Prostate gland (tissue), 2 donors: Measurements from ENCODE around the gene TEDC2. TPM values are rescaled to one million over a fixed set of nuclear protein-coding genes. Genes with fewer than 3 reads are reported as not detected.

Source experiments
- DNase-seq: peaks from one replicate; pipeline ENCODE4 v3.0.0-alpha.2; 2019; ENCODE audit warnings: low spot score
- H3K27ac ChIP-seq, 2 donors: fragments of 200-600 bp; sonication (generic); 2 replicates each; pipeline ENCODE4 v1.5.1; 2017 to 2019
- H3K27me3 ChIP-seq: fragments of 200-600 bp; sonication (generic); replicated peaks from 2 replicates; pipeline ENCODE4 v1.5.1; 2019; ENCODE audit not compliant: insufficient read depth
- H3K36me3 ChIP-seq, 2 donors: fragments of 200-600 bp; sonication (generic); 1 replicate in 1 of 2; 2 replicates in 1 of 2; pipeline versions ENCODE4 v1.5.1 to v1.8.1; 2017 to 2019
- H3K4me1 ChIP-seq: fragments of 200-600 bp; sonication (generic); replicated peaks from 2 replicates; pipeline ENCODE4 v1.5.1; 2019
- H3K4me3 ChIP-seq, 2 donors: fragments of 200-600 bp; sonication (generic); 2 replicates each; pipeline ENCODE4 v1.5.1; 2017 to 2019
- H3K9me3 ChIP-seq: fragments of 200-600 bp; sonication (generic); 2 replicates; pipeline ENCODE4 v1.5.1; 2017
- POLR2A ChIP-seq: fragments of 450-650 bp; IDR thresholded peaks from one replicate; pipeline ENCODE4 v1.6.1; 2016; ENCODE audit warnings: antibody characterized with exemption, mild to moderate bottlenecking
- POLR2AphosphoS5 ChIP-seq: sonication (generic); formaldehyde crosslinking; IDR thresholded peaks from one replicate; pipeline ENCODE4 v1.6.1; 2017; ENCODE audit warnings: antibody characterized with exemption
- WGBS: methylation state at CpG from one replicate; pipeline ENCODE4 v1.1.5; 2018; 5-methylcytosine and 5-hydroxymethylcytosine counted together
- intact Hi-C: fragments of 100-400 bp; cut with DNase I; formaldehyde crosslinking; loops from one replicate; pipeline ENCODE4 v1.14.2; 2022
- total RNA-seq, 2 donors: library from RNA; depleted of rRNA; stranded (reverse); fragments of >200 nt; gene quantifications; one replicate each; pipeline ENCODE4 v1.1.0, GENCODE V29; 2016
- TF ChIP-seq, protein P1 (sequence below), 4 experiments: fragments of 200-600 bp in 2 of 4; fragments of 450-650 bp in 2 of 4; sonication (generic) in 2 of 4; IDR thresholded peaks; 1 replicate in 3 of 4; 2 replicates in 1 of 4; pipeline ENCODE4 v1.5.1; 2016 to 2019; ENCODE audit warnings: antibody characterized with exemption in 4 of 4, mild to moderate bottlenecking in 2 of 4, moderate library complexity in 2 of 4

The TEDC2 gene
- total RNA-seq, 2 donors from 2014 or later: 3.0 to 12.1 TPM

GRCh38 chr16:2493605-2494004, 33.7 kb downstream of the TEDC2 start:
- TF ChIP-seq, protein P1, sequence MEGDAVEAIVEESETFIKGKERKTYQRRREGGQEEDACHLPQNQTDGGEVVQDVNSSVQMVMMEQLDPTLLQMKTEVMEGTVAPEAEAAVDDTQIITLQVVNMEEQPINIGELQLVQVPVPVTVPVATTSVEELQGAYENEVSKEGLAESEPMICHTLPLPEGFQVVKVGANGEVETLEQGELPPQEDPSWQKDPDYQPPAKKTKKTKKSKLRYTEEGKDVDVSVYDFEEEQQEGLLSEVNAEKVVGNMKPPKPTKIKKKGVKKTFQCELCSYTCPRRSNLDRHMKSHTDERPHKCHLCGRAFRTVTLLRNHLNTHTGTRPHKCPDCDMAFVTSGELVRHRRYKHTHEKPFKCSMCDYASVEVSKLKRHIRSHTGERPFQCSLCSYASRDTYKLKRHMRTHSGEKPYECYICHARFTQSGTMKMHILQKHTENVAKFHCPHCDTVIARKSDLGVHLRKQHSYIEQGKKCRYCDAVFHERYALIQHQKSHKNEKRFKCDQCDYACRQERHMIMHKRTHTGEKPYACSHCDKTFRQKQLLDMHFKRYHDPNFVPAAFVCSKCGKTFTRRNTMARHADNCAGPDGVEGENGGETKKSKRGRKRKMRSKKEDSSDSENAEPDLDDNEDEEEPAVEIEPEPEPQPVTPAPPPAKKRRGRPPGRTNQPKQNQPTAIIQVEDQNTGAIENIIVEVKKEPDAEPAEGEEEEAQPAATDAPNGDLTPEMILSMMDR (IDR thresholded peaks at IDR 0.05): no peak
- no peak for TF ChIP-seq POLR2A
- TF ChIP-seq POLR2AphosphoS5: no peak
- H3K9me3 ChIP-seq: no peaks in the 10 kb centered on the region
- intact Hi-C loops: no loop called here
- H3K27ac ChIP-seq: no peak overlapping the region
- H3K27me3 ChIP-seq: no peaks in the 10 kb centered on the region
- no peaks in the 10 kb centered on the region for H3K36me3 ChIP-seq
- DNase-seq: no peak
- peaks cover 2% of the 10 kb centered on the region for H3K4me1 ChIP-seq
- H3K4me3 ChIP-seq: no peak overlapping the region
- 87% methylated on average over 6 of the region's 6 CpGs for WGBS

DNA sequence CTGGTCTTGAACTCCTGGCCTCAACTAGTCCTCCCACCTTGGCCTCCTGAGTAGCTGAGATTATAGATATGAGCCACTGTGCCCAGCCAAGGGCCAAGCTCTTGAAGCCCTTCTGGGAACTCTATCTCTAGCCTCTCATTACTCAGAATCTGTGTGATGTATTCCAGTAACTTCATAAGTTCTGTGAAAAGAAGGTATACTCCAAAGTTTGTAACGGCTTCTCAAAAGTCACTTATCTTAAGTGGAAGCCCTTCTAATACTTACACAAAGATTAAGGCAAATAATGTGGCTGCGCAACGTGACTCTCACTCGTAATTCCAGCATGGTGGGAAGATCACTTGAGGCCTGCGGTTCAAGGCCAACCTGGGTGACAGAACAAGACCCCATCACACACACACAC, 34.7 kb downstream of the TEDC2 start:
- intact Hi-C loops: loop anchor here (5.0 kb wide), 1 partner anchor 67 kb away; the partner anchor contains the start of gene CCNF
- TF ChIP-seq POLR2A: no peak
- TF ChIP-seq, protein P1 (IDR thresholded peaks at IDR 0.05): no peak
- no peak for TF ChIP-seq POLR2AphosphoS5
- H3K9me3 ChIP-seq: no peaks in the 10 kb centered on the region
- peaks cover 8% of the 10 kb centered on the region for H3K4me1 ChIP-seq
- DNase-seq: no peak
- 91% methylated on average over 5 of the region's 5 CpGs for WGBS
- H3K27me3 ChIP-seq: no peaks in the 10 kb centered on the region
- H3K4me3 ChIP-seq: no peak overlapping the region
- no peak overlapping the region for H3K27ac ChIP-seq
- no peaks in the 10 kb centered on the region for H3K36me3 ChIP-seq

DNA sequence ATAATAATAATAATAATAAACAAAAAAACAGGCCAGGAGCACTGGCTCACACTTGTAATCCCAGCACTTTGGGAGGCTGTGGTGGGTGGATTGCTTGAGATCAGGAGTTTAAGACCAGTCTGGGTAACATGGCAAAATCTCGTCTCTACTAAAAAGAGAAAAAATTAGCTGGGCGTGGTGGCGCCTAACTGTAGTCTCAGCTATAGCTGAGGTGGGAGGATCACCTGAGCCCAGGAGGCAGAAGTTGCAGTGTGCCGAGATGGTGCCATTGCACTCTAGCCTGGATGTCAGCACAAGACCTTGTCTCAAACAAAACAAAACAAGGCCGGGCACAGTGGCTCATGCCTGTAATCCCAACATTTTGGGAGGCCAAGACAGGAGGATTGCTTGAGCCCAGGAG, 35.1 kb downstream of the TEDC2 start:
- DNase-seq: no peak
- Histone ChIP-seq H3K9me3 (no peaks in the 10 kb centered on the region), H3K4me3 (no peak overlapping the region), H3K4me1 (peaks cover 8% of the 10 kb centered on the region), H3K36me3 (no peaks in the 10 kb centered on the region), H3K27ac (no peak overlapping the region), H3K27me3 (no peaks in the 10 kb centered on the region)
- TF ChIP-seq POLR2A (no peak), POLR2AphosphoS5 (no peak)
- TF ChIP-seq, protein P1 (IDR thresholded peaks at IDR 0.05): no peak
- 85% methylated on average over 5 of the region's 5 CpGs for WGBS
- intact Hi-C loops: loop anchor here (5.0 kb wide), 1 partner anchor 68 kb away; the partner anchor contains the start of gene CCNF

GRCh38 chr16:2496223-2497115, 36.6 kb downstream of the TEDC2 start:
- intact Hi-C loops: loop anchor here (5.0 kb wide), 1 partner anchor 69 kb away; the partner anchor contains the start of gene CCNF
- DNase-seq: no peak
- TF ChIP-seq, protein P1 (IDR thresholded peaks at IDR 0.05): no peak
- TF ChIP-seq POLR2AphosphoS5: no peak
- no peak for TF ChIP-seq POLR2A

More at GRCh38 chr16:2496223-2497115, 36.6 kb downstream of the TEDC2 start:
- Histone ChIP-seq H3K4me1 (peaks cover 10% of the 10 kb centered on the region), H3K27me3 (no peaks in the 10 kb centered on the region), H3K36me3 (no peaks in the 10 kb centered on the region), H3K4me3 (no peak overlapping the region), H3K9me3 (no peaks in the 10 kb centered on the region), H3K27ac (peak overlapping the region in 1 of 2 donors; percentile 68)
- 89% methylated on average over 62 of the region's 62 CpGs for WGBS
